ENCODE data around the gene EEFSEC. TPM values are rescaled to one million over a fixed set of nuclear protein-coding genes. Genes with fewer than 3 reads are reported as not detected.

Gene EEFSEC
- total and polyA plus RNA-seq, 2 experiments from 2014 or later = 10.1 to 16.2 TPM

DNA sequence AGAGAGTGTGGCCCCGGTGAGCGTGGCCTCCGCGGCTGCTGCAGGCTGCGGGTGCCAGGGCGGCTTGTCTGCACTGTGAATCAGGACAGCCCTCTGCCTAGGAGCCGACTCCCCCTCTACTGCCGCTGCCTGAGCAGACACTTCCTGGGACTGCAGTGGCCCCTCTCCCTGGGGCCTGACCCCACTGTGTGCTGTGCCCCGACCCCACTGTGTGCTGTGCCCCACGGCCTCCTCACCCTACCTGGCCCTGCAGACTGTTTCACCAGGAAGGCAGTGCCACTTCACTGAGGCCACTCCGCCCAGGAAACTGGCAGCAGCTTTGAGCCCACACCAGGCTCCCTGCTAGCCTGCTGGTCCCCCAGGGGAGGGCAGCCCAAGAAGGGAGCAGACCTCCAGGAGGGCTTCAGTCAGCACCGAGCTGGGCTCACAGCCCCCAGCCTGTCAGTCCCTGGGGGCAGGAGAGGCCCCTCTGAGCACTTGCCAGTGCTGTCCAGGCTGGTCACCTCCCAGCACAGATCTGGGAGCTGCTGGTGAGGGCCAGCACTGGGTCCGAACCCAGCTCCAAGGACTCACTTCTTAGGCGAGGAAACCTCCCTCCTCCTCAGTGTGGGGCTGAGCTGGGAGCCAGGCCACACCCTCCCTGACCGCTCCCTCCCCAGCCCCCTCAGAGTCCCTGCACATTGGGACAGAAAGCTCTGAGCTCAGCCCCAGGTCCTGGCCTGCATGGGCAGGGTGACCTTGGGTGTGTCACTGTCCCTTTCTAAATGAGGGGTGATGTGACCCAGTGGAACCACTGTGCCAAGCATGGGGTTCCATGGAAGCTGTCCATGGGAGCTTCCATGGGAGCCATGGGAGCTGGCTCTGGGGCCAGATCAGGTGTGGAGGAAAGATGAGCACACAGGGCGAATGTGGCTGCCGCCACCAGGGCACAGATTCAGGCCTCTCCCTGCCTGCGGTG lies 256.6 kb downstream of the EEFSEC start:
- no peak overlapping the region for H2AFZ ChIP-seq
- Mint-ChIP-seq H3K36me3 (ENCODE audit: low read depth) (no peaks in the 10 kb centered on the region; the same call in 2 of the 3 replicates), H3K9me3 (no peaks in the 10 kb centered on the region; the same call in 2 of the 3 replicates), H3K27me3 (ENCODE audit: insufficient read depth, low read depth, poor library complexity) (peaks cover 29% of the 10 kb centered on the region), H3K4me3 (no peak overlapping the region), H3K27ac (no peak overlapping the region), H3K4me1 (peaks cover 34% of the 10 kb centered on the region)
- no peaks in the 10 kb centered on the region for H4K20me1 ChIP-seq (replicated peaks; ENCODE audit: insufficient read depth)
- no peak overlapping the region for H3K27ac ChIP-seq (ENCODE audit: low read depth)
- ATAC-seq (no peak), DNase-seq (ENCODE audit: low spot score) (no peak)
- H3F3A ChIP-seq (replicated peaks; ENCODE audit: low read depth) = no peaks in the 10 kb centered on the region
- no peaks in the 10 kb centered on the region for H3K27me3 ChIP-seq (ENCODE audit: insufficient read depth)
- TF ChIP-seq, protein P1, sequence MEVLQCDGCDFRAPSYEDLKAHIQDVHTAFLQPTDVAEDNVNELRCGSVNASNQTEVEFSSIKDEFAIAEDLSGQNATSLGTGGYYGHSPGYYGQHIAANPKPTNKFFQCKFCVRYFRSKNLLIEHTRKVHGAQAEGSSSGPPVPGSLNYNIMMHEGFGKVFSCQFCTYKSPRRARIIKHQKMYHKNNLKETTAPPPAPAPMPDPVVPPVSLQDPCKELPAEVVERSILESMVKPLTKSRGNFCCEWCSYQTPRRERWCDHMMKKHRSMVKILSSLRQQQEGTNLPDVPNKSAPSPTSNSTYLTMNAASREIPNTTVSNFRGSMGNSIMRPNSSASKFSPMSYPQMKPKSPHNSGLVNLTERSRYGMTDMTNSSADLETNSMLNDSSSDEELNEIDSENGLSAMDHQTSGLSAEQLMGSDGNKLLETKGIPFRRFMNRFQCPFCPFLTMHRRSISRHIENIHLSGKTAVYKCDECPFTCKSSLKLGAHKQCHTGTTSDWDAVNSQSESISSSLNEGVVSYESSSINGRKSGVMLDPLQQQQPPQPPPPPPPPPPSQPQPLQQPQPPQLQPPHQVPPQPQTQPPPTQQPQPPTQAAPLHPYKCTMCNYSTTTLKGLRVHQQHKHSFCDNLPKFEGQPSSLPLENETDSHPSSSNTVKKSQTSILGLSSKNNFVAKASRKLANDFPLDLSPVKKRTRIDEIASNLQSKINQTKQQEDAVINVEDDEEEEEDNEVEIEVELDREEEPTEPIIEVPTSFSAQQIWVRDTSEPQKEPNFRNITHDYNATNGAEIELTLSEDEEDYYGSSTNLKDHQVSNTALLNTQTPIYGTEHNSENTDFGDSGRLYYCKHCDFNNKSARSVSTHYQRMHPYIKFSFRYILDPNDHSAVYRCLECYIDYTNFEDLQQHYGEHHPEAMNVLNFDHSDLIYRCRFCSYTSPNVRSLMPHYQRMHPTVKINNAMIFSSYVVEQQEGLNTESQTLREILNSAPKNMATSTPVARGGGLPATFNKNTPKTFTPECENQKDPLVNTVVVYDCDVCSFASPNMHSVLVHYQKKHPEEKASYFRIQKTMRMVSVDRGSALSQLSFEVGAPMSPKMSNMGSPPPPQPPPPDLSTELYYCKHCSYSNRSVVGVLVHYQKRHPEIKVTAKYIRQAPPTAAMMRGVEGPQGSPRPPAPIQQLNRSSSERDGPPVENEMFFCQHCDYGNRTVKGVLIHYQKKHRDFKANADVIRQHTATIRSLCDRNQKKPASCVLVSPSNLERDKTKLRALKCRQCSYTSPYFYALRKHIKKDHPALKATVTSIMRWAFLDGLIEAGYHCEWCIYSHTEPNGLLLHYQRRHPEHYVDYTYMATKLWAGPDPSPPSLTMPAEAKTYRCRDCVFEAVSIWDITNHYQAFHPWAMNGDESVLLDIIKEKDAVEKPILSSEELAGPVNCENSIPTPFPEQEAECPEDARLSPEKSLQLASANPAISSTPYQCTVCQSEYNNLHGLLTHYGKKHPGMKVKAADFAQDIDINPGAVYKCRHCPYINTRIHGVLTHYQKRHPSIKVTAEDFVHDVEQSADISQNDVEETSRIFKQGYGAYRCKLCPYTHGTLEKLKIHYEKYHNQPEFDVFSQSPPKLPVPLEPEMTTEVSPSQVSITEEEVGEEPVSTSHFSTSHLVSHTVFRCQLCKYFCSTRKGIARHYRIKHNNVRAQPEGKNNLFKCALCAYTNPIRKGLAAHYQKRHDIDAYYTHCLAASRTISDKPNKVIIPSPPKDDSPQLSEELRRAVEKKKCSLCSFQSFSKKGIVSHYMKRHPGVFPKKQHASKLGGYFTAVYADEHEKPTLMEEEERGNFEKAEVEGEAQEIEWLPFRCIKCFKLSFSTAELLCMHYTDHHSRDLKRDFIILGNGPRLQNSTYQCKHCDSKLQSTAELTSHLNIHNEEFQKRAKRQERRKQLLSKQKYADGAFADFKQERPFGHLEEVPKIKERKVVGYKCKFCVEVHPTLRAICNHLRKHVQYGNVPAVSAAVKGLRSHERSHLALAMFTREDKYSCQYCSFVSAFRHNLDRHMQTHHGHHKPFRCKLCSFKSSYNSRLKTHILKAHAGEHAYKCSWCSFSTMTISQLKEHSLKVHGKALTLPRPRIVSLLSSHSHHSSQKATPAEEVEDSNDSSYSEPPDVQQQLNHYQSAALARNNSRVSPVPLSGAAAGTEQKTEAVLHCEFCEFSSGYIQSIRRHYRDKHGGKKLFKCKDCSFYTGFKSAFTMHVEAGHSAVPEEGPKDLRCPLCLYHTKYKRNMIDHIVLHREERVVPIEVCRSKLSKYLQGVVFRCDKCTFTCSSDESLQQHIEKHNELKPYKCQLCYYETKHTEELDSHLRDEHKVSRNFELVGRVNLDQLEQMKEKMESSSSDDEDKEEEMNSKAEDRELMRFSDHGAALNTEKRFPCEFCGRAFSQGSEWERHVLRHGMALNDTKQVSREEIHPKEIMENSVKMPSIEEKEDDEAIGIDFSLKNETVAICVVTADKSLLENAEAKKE (CRISPR knock-in tag; IDR thresholded peaks at IDR 0.05) = no peak
- no peak for TF ChIP-seq CREB1 (CRISPR knock-in tag; IDR thresholded peaks at IDR 0.05; ENCODE audit: low read depth)
- TF ChIP-seq JUNB (IDR thresholded peaks at IDR 0.05; ENCODE audit: unreplicated experiment) = no peak
- TF ChIP-seq POLR2AphosphoS5 (IDR thresholded peaks at IDR 0.05; ENCODE audit: low read depth) = no peak
- TF ChIP-seq REST (IDR thresholded peaks at IDR 0.05; ENCODE audit: unreplicated experiment) = no peak
- TF ChIP-seq NANOG (IDR thresholded peaks at IDR 0.05; ENCODE audit: borderline replicate concordance) = no peak
- TF ChIP-seq, protein P2, sequence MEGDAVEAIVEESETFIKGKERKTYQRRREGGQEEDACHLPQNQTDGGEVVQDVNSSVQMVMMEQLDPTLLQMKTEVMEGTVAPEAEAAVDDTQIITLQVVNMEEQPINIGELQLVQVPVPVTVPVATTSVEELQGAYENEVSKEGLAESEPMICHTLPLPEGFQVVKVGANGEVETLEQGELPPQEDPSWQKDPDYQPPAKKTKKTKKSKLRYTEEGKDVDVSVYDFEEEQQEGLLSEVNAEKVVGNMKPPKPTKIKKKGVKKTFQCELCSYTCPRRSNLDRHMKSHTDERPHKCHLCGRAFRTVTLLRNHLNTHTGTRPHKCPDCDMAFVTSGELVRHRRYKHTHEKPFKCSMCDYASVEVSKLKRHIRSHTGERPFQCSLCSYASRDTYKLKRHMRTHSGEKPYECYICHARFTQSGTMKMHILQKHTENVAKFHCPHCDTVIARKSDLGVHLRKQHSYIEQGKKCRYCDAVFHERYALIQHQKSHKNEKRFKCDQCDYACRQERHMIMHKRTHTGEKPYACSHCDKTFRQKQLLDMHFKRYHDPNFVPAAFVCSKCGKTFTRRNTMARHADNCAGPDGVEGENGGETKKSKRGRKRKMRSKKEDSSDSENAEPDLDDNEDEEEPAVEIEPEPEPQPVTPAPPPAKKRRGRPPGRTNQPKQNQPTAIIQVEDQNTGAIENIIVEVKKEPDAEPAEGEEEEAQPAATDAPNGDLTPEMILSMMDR (conservative IDR thresholded peaks at IDR 0.05; ENCODE audit: low read depth in 2 of 2) = no peak
- TF ChIP-seq ZNF114 (CRISPR knock-in tag; IDR thresholded peaks at IDR 0.05) = no peak
- no peak for TF ChIP-seq EZH2 (IDR thresholded peaks at IDR 0.05; ENCODE audit: low read depth, unreplicated experiment)
- TF ChIP-seq EZH2phosphoT487 (IDR thresholded peaks at IDR 0.05; ENCODE audit: unreplicated experiment) = no peak
- no peak for TF ChIP-seq ZNF331 (CRISPR knock-in tag; IDR thresholded peaks at IDR 0.05; ENCODE audit: low read depth)
- TF ChIP-seq STAT1 (IDR thresholded peaks at IDR 0.05; ENCODE audit: unreplicated experiment) = no peak
- TF ChIP-seq, protein P3, sequence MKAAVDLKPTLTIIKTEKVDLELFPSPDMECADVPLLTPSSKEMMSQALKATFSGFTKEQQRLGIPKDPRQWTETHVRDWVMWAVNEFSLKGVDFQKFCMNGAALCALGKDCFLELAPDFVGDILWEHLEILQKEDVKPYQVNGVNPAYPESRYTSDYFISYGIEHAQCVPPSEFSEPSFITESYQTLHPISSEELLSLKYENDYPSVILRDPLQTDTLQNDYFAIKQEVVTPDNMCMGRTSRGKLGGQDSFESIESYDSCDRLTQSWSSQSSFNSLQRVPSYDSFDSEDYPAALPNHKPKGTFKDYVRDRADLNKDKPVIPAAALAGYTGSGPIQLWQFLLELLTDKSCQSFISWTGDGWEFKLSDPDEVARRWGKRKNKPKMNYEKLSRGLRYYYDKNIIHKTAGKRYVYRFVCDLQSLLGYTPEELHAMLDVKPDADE (IDR thresholded peaks at IDR 0.05) = no peak
- H3K9me2 ChIP-seq (ENCODE audit: insufficient read depth) = no peaks in the 10 kb centered on the region
- no peaks in the 10 kb centered on the region for H3K36me3 ChIP-seq (ENCODE audit: insufficient read depth)
- no peak overlapping the region for H3K4me3 ChIP-seq
- H3K4me2 ChIP-seq = no peak overlapping the region
- peaks cover 12% of the 10 kb centered on the region for H3K4me1 ChIP-seq (ENCODE audit: insufficient read depth)
- no peaks in the 10 kb centered on the region for H3K79me2 ChIP-seq (replicated peaks; ENCODE audit: insufficient read depth)
